DOHH2 (cell line): ENCODE measurements around the gene DPYSL5.

Source experiments
- EZH2phosphoT487 ChIP-seq: fragments of 200-600 bp; sonication (generic); IDR thresholded peaks from 2 replicates; pipeline ENCODE4 v1.6.1; 2017; ENCODE audit warnings: borderline replicate concordance, mild to moderate bottlenecking, antibody characterized with exemption, low read length, moderate library complexity, mixed read lengths
- TF ChIP-seq, protein P1 (sequence below): fragments of 200-600 bp; sonication (generic); IDR thresholded peaks from one replicate; pipeline ENCODE4 v1.5.1; 2014; ENCODE audit warnings: antibody characterized with exemption, mild to moderate bottlenecking, low read depth, low read length; ENCODE audit not compliant: poor library complexity, severe bottlenecking

DNA sequence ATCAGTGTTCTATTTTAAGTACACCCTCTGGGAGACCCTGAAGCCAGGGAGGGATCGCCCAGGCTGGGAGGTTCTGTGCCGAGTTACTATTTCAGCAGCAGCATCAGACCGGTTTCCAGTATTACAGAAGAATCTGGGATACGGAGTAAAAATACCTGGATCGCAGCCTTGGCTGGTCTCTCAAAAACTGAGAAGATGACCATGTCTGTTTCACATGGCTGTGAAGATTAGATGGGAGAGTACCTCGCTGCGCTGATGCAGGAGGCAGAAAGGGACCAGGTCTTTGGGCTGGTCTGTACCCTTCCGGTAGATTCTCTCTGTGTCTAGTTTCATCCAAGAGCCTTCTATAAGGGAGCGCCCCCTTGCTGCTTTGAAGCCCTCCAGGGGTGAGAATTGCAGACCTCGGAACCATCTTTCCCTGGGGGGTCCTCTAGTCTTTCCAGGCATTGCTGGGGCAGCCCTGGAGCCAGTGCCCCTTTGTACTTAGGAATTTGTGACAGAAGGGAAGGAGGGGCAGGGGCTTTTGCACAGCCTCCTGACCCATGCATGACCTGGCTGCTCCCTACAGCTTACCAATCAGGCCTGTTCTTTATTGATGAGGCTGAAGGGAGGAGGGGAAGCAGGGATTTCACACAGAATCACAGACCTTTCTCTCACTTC is 66.2 kb downstream of the DPYSL5 start:
- TF ChIP-seq, protein P1, sequence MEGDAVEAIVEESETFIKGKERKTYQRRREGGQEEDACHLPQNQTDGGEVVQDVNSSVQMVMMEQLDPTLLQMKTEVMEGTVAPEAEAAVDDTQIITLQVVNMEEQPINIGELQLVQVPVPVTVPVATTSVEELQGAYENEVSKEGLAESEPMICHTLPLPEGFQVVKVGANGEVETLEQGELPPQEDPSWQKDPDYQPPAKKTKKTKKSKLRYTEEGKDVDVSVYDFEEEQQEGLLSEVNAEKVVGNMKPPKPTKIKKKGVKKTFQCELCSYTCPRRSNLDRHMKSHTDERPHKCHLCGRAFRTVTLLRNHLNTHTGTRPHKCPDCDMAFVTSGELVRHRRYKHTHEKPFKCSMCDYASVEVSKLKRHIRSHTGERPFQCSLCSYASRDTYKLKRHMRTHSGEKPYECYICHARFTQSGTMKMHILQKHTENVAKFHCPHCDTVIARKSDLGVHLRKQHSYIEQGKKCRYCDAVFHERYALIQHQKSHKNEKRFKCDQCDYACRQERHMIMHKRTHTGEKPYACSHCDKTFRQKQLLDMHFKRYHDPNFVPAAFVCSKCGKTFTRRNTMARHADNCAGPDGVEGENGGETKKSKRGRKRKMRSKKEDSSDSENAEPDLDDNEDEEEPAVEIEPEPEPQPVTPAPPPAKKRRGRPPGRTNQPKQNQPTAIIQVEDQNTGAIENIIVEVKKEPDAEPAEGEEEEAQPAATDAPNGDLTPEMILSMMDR: no peak
- TF ChIP-seq EZH2phosphoT487: no peak
